Stimulated activated memory B cell treated with anti-CD40 and anti-IgM and Interleukin-4, amounts not matched to agents 10 μg/mL and 1 μg/mL and 100 μg/mL, for 72 hours (primary cell): Measurements from ENCODE around the gene EIF4G1.
A peak's percentile ranks its signal among the peaks of the same experiment; 100 is the strongest.
"Not testable (repeated sequence)": the region's sequence is repeated elsewhere in the genome, so short reads cannot be mapped to it uniquely, and the experiment has no call there.

ENCODE experiments used
- ATAC-seq: fragments of 150-1000 bp; cut with Tn5 transposase; 2 replicates; pipeline ENCODE4 v1.10.0; 2021
- H3K27ac Mint-ChIP-seq: one replicate; pipeline ENCODE4 v1.8.0; 2022; ENCODE audit warnings: mild to moderate bottlenecking, mixed read lengths
- H3K27me3 Mint-ChIP-seq: one replicate; pipeline ENCODE4 v1.8.0; 2022; ENCODE audit warnings: mixed read lengths
- H3K36me3 Mint-ChIP-seq: one replicate; pipeline ENCODE4 v1.8.0; 2022; ENCODE audit warnings: mixed read lengths
- H3K4me1 Mint-ChIP-seq: one replicate; pipeline ENCODE4 v1.8.0; 2022; ENCODE audit warnings: mixed read lengths
- H3K4me3 Mint-ChIP-seq: one replicate; pipeline ENCODE4 v1.8.0; 2022; ENCODE audit warnings: mild to moderate bottlenecking, moderate library complexity, mixed read lengths
- H3K9me3 Mint-ChIP-seq: one replicate; pipeline ENCODE4 v1.8.0; 2022; ENCODE audit warnings: mixed read lengths

EIF4G1 gene, protein sequence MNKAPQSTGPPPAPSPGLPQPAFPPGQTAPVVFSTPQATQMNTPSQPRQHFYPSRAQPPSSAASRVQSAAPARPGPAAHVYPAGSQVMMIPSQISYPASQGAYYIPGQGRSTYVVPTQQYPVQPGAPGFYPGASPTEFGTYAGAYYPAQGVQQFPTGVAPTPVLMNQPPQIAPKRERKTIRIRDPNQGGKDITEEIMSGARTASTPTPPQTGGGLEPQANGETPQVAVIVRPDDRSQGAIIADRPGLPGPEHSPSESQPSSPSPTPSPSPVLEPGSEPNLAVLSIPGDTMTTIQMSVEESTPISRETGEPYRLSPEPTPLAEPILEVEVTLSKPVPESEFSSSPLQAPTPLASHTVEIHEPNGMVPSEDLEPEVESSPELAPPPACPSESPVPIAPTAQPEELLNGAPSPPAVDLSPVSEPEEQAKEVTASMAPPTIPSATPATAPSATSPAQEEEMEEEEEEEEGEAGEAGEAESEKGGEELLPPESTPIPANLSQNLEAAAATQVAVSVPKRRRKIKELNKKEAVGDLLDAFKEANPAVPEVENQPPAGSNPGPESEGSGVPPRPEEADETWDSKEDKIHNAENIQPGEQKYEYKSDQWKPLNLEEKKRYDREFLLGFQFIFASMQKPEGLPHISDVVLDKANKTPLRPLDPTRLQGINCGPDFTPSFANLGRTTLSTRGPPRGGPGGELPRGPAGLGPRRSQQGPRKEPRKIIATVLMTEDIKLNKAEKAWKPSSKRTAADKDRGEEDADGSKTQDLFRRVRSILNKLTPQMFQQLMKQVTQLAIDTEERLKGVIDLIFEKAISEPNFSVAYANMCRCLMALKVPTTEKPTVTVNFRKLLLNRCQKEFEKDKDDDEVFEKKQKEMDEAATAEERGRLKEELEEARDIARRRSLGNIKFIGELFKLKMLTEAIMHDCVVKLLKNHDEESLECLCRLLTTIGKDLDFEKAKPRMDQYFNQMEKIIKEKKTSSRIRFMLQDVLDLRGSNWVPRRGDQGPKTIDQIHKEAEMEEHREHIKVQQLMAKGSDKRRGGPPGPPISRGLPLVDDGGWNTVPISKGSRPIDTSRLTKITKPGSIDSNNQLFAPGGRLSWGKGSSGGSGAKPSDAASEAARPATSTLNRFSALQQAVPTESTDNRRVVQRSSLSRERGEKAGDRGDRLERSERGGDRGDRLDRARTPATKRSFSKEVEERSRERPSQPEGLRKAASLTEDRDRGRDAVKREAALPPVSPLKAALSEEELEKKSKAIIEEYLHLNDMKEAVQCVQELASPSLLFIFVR (N-terminal part only)

DNA sequence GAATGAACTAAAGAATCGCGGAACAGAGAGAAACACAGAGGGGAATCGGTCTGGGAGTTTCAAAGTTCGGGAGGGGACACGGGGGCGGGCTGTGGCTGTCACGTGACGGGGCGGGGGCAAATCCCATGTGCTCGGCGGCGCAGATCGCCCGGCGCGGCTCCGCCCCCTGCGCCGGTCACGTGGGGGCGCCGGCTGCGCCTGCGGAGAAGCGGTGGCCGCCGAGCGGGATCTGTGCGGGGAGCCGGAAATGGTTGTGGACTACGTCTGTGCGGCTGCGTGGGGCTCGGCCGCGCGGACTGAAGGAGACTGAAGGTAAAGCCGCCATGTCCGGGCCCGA, at the start of gene EIF4G1:
Gene EIF4G1, plus strand, starts transcription at position 244 of the 337 bp plus-strand sequence. CDS start 1,191 bp downstream, outside the sequence.
- Mint-ChIP-seq H3K27me3 (no peaks in the 10 kb centered on the region), H3K9me3 (no peaks in the 10 kb centered on the region), H3K4me3 (peak within 1 kb of the TSS; percentile 81), H3K36me3 (peaks cover 31% of the 10 kb centered on the region), H3K4me1 (peaks cover 34% of the 10 kb centered on the region), H3K27ac (peak within 1 kb of the TSS; percentile 36)
- ATAC-seq, result peak; percentile 94

DNA sequence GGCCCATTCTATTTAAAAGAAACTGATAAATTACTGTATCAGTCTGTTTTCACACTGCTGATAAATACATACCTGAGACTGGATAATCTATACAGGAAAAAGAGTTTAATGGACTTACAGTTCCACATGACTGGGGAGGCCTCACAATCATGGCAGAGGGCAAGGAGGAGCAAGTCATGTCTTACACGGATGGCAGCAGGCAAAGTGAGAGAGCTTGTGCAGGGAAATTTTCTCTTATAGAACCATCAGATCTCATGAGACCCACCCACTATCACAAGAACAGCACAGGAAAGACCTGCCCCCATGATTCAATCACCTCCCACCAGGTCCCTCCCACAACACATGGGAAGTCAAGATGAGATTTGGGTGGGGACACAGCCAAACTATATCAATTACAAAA, 47.2 kb upstream of the EIF4G1 start:
- not testable (repeated sequence) for ATAC-seq, H3K4me1 Mint-ChIP-seq, H3K36me3 Mint-ChIP-seq, H3K27ac Mint-ChIP-seq, H3K4me3 Mint-ChIP-seq
- Mint-ChIP-seq H3K27me3 (peaks cover 64% of the 10 kb centered on the region), H3K9me3 (peaks cover 10% of the 10 kb centered on the region)

DNA sequence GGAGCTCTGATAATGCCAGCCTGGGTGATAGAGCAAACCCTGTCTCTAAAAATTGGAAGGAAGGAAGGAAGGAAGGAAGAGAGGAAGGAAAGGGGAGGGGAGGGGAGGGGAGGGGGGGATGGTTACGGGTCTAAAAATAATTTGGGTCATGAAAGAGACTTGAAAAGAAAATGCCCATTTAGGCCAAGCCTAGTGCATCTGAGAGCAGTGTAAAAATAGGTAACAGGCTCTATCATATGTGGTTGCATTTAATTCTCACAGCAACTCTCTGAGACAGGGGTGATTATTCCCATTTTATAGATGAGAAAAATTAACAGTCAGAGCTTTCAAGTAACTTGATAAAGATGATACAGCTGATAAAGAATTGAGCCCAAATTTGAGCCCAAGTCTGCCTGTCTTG, 42.1 kb upstream of the EIF4G1 start:
- no peak overlapping the region for H3K4me3 Mint-ChIP-seq
- H3K36me3 Mint-ChIP-seq, result peaks cover 2% of the 10 kb centered on the region
- peaks cover 8% of the 10 kb centered on the region for H3K9me3 Mint-ChIP-seq
- H3K27ac Mint-ChIP-seq, result no peak overlapping the region
- H3K27me3 Mint-ChIP-seq, result peaks cover 70% of the 10 kb centered on the region
- no peak for ATAC-seq
- peaks cover 7% of the 10 kb centered on the region for H3K4me1 Mint-ChIP-seq

DNA sequence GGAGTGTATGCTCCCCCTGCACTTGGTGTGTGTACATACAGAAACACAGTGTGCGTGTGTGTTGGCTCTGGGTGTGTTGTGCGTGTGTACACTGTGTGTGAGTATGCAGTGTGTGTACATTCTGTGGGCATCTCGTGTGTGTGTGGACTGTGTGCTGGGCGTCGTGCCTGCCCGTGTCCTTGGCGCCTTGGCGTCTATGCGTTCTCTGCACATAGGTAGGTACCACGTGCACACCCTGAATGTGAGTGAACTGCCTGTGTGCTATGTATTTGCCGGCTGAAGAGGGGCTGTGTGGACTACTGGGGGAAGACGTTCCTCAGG, 39.1 kb upstream of the EIF4G1 start:
- Mint-ChIP-seq H3K27ac (no peak overlapping the region), H3K4me1 (peaks cover 7% of the 10 kb centered on the region), H3K36me3 (no peaks in the 10 kb centered on the region), H3K4me3 (peak overlapping the region; percentile 10), H3K9me3 (peaks cover 5% of the 10 kb centered on the region), H3K27me3 (peaks cover 62% of the 10 kb centered on the region)
- ATAC-seq, result no peak

DNA sequence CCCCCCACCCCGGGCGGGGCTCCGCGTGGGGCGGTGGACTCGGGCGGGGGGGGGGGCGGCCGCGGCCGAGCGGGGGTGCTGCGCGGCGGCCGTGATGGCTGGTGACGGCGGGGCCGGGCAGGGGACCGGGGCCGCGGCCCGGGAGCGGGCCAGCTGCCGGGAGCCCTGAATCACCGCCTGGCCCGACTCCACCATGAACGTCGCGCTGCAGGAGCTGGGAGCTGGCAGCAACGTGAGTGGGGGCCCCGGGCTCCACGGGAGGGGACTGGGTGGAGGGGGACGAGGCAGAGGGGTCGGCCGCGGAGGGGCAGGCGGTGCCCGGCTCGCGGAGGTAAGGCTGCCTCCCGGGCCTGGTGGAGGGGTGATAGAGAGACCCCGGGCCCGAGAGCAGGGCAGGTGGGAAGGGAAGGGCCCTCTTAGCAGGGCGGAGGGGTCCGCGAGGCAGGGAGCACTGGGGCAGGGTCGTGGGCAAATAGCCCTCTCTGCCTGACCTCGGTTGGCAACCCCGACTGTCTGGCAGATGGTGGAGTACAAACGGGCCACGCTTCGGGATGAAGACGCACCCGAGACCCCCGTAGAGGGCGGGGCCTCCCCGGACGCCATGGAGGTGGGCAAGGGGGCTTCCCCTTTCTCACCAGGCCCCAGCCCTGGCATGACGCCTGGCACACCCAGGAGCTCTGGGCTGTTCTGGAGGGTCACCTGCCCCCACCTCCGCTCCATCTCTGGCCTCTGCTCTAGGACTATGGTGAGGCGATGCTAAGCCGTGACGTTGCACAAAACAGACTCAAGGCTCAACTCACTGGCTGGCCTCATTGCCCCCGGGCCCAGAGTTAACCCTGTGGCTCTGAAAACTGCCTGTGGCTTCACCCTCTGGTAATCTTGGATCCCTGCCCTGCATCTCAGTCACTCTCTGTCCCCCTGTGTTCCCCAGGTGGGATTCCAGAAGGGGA, 38.2 kb upstream of the EIF4G1 start, which contains the start of gene ECE2:
Gene ECE2, plus strand, starts transcription at position 62 of the 950 bp plus-strand sequence. Its CDS starts 132 bp downstream, at position 194.
- Mint-ChIP-seq H3K27ac (no peak within 1 kb of the TSS), H3K36me3 (no peaks in the 10 kb centered on the region), H3K9me3 (peaks cover 5% of the 10 kb centered on the region), H3K27me3 (peaks cover 53% of the 10 kb centered on the region), H3K4me1 (peaks cover 7% of the 10 kb centered on the region), H3K4me3 (peak within 1 kb of the TSS; percentile 10)
- ATAC-seq, result peak; percentile 24

DNA sequence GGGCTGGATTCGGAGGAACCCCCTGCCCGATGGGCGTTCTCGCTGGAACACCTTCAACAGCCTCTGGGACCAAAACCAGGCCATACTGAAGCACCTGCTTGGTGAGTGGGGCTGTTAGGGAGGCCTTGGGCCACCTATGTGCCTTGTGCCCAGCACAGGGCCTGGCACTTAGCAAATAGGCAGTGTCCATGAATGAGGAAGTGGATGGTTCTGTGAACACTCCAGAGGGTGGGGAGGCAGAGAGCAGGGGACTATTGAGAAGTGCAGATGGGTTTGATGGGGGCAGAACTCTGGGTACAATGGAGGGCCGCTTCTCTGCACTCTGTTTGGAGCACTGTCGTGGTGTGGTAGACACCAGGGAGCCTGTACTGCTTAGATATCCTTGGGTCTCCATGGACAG, 37.0 kb upstream of the EIF4G1 start:
- Mint-ChIP-seq H3K27ac (no peak overlapping the region), H3K36me3 (no peaks in the 10 kb centered on the region), H3K4me3 (no peak overlapping the region), H3K27me3 (peaks cover 54% of the 10 kb centered on the region), H3K4me1 (peaks cover 7% of the 10 kb centered on the region), H3K9me3 (no peaks in the 10 kb centered on the region)
- no peak for ATAC-seq

DNA sequence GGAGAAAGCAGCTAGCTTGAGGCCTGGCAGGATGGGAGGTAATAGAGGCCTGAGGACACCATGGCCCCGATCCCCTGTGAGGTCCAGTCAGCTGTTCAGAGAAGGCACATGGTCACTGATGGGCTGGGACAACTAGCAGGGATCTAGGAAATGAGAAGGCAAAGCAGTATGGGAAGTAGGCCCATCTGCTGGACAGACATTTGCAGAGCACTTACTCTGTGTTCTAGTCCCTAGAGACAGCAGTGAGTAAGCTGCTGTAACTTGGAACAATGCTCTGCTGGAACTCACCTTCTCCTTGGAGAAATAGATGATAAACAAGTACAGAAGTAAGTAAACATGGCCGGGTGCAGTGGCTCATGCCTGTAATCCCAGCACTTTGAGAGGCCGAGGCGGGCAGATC, 31.5 kb upstream of the EIF4G1 start:
- no peak overlapping the region for H3K27ac Mint-ChIP-seq
- H3K36me3 Mint-ChIP-seq, result no peaks in the 10 kb centered on the region
- no peaks in the 10 kb centered on the region for H3K9me3 Mint-ChIP-seq
- peaks cover 48% of the 10 kb centered on the region for H3K27me3 Mint-ChIP-seq
- no peak for ATAC-seq
- H3K4me3 Mint-ChIP-seq, result no peak overlapping the region
- no peaks in the 10 kb centered on the region for H3K4me1 Mint-ChIP-seq

DNA sequence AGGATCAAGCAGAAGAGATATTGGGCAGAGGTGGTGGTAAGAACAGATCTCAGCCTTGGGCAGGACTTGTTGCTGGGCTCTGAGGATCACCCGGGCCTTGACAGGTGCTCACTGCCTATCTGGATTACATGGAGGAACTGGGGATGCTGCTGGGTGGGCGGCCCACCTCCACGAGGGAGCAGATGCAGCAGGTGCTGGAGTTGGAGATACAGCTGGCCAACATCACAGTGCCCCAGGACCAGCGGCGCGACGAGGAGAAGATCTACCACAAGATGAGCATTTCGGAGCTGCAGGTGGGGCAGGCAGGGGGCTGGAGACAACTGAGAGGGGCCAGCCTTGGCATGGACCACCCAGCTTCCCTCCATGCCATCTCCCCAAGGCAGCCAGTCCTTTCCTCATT, 30.7 kb upstream of the EIF4G1 start:
- Mint-ChIP-seq H3K36me3 (no peaks in the 10 kb centered on the region), H3K4me1 (no peaks in the 10 kb centered on the region), H3K27ac (no peak overlapping the region), H3K9me3 (no peaks in the 10 kb centered on the region), H3K27me3 (peaks cover 46% of the 10 kb centered on the region), H3K4me3 (no peak overlapping the region)
- ATAC-seq, result no peak

DNA sequence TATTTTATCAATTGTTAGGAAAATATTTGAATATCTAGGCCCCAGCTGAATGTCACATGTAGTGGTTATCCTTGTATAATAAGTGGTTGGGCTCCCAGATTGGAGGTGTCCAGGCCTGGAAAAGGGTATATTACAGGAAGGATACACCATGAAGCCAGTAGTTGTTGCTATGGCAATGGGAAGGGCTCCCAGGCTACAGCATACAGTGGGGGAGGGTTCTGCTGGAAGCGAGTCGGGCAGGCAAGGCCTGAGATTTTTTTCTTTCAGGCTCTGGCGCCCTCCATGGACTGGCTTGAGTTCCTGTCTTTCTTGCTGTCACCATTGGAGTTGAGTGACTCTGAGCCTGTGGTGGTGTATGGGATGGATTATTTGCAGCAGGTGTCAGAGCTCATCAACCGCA, 29.7 kb upstream of the EIF4G1 start:
- H3K27me3 Mint-ChIP-seq, result peaks cover 46% of the 10 kb centered on the region
- H3K36me3 Mint-ChIP-seq, result no peaks in the 10 kb centered on the region
- no peak overlapping the region for H3K27ac Mint-ChIP-seq
- H3K4me1 Mint-ChIP-seq, result no peaks in the 10 kb centered on the region
- peak; percentile 25 for ATAC-seq
- no peaks in the 10 kb centered on the region for H3K9me3 Mint-ChIP-seq
- no peak overlapping the region for H3K4me3 Mint-ChIP-seq

DNA sequence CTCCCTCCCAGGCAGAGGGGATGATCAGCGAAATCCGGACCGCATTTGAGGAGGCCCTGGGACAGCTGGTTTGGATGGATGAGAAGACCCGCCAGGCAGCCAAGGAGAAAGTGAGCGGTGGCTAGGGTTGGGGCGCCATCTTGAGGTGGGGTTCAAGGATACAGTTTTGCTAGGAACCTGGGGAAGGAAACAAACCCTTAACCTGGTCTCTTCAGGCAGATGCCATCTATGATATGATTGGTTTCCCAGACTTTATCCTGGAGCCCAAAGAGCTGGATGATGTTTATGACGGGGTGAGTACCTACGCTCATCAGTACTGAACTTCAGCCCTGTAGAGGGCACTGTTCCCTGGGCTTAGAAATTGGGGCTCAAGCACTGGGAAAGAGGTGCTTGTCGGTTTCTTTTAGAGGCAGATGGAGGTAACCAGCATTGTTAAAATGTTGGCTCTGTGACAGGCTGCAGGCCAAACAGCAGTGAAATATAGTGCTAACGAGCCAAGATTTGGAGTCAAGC, 24.9 kb upstream of the EIF4G1 start:
- no peaks in the 10 kb centered on the region for H3K9me3 Mint-ChIP-seq
- H3K36me3 Mint-ChIP-seq, result no peaks in the 10 kb centered on the region
- peak; percentile 48 for ATAC-seq
- H3K4me1 Mint-ChIP-seq, result no peaks in the 10 kb centered on the region
- no peak overlapping the region for H3K27ac Mint-ChIP-seq
- no peak overlapping the region for H3K4me3 Mint-ChIP-seq
- H3K27me3 Mint-ChIP-seq, result peaks cover 48% of the 10 kb centered on the region

DNA sequence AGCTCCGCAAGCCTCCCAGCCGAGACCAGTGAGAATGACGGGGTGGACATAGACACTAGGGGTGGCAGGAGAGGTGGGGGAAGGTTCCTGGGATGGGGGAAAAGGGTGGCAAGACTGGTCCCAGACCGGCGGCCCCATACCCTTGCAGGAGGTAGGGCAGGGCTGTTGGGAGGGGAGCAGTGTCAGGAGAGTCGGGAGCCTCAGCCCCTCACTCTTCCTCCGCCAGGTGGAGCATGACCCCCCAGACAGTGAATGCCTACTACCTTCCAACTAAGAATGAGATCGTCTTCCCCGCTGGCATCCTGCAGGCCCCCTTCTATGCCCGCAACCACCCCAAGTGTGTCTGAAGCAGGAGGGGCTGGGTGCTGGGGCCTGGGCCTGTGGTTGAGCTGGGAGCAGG, 24.1 kb upstream of the EIF4G1 start:
- no peaks in the 10 kb centered on the region for H3K36me3 Mint-ChIP-seq
- H3K27me3 Mint-ChIP-seq, result peaks cover 41% of the 10 kb centered on the region
- ATAC-seq, result no peak
- no peak overlapping the region for H3K27ac Mint-ChIP-seq
- no peaks in the 10 kb centered on the region for H3K9me3 Mint-ChIP-seq
- H3K4me3 Mint-ChIP-seq, result no peak overlapping the region
- no peaks in the 10 kb centered on the region for H3K4me1 Mint-ChIP-seq

DNA sequence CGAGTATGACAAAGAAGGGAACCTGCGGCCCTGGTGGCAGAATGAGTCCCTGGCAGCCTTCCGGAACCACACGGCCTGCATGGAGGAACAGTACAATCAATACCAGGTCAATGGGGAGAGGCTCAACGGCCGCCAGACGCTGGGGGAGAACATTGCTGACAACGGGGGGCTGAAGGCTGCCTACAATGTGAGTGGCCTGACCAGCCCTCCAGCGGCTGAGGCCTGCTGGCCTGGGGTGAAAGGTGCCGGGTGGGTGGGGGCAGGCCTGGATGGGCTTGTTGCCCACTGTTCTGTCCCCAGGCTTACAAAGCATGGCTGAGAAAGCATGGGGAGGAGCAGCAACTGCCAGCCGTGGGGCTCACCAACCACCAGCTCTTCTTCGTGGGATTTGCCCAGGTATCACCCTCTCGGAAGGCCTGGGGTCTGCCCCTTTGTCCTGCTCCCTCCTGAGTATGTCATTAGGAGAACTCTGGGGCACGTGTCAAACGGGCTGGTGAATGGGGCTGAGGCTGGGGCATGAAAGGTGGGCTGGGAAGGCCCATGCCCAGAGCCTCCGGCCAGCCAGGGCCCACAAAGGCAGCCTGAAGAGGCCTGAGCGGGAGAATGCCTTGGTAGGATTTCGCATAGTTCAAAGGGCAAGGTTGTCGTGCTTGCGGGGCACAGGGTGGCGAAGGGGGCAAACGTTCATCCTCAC, 23.2 kb upstream of the EIF4G1 start:
- ATAC-seq, result no peak
- Mint-ChIP-seq H3K4me1 (no peaks in the 10 kb centered on the region), H3K4me3 (no peak overlapping the region), H3K36me3 (no peaks in the 10 kb centered on the region), H3K27me3 (peaks cover 34% of the 10 kb centered on the region), H3K9me3 (no peaks in the 10 kb centered on the region), H3K27ac (no peak overlapping the region)

DNA sequence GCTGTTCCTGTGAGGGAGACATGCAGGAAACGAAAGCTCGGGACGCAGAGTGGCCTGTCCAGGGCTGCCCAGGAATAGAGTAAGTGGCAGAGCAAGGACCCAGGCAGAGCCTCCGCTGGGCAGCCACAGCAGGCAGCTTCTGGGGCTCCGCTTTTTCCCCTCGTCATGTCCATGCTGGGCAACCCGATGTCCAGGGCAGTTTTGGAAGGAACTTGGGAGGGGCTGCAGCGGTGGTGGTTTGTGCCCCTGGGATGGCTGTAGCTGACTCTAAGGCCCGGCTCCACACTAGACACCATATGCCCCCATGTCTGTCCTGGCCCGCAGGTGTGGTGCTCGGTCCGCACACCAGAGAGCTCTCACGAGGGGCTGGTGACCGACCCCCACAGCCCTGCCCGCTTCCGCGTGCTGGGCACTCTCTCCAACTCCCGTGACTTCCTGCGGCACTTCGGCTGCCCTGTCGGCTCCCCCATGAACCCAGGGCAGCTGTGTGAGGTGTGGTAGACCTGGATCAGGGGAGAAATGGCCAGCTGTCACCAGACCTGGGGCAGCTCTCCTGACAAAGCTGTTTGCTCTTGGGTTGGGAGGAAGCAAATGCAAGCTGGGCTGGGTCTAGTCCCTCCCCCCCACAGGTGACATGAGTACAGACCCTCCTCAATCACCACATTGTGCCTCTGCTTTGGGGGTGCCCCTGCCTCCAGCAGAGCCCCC, 22.5 kb upstream of the EIF4G1 start:
- H3K4me1 Mint-ChIP-seq, result no peaks in the 10 kb centered on the region
- H3K27me3 Mint-ChIP-seq, result peaks cover 27% of the 10 kb centered on the region
- ATAC-seq, result no peak
- no peak overlapping the region for H3K4me3 Mint-ChIP-seq
- no peaks in the 10 kb centered on the region for H3K9me3 Mint-ChIP-seq
- no peaks in the 10 kb centered on the region for H3K36me3 Mint-ChIP-seq
- H3K27ac Mint-ChIP-seq, result no peak overlapping the region
